Loucy (cell line): ENCODE data around the gene RBM48.

ENCODE experiments used
- H2AFZ ChIP-seq: fragments of 200-600 bp; sonication (generic); 2 replicates; pipeline ENCODE4 v1.6.0; 2016; ENCODE audit warnings: antibody characterized with exemption, mild to moderate bottlenecking, low read length, moderate library complexity
- H3F3A ChIP-seq: fragments of 200-600 bp; 2 replicates; pipeline ENCODE4 v1.6.0; 2016; ENCODE audit warnings: antibody characterized with exemption, low read depth, mild to moderate bottlenecking
- H3K27me3 ChIP-seq: fragments of 200-600 bp; sonication (generic); 2 replicates; pipeline ENCODE4 v1.6.1; 2014; ENCODE audit warnings: low read length, mild to moderate bottlenecking; ENCODE audit not compliant: insufficient read depth, poor library complexity, severe bottlenecking
- H3K36me3 ChIP-seq: fragments of 200-600 bp; sonication (generic); 2 replicates; pipeline ENCODE4 v1.6.1; 2016; ENCODE audit warnings: low read length; ENCODE audit not compliant: insufficient read depth
- H3K4me1 ChIP-seq: fragments of 200-600 bp; sonication (generic); 2 replicates; pipeline ENCODE4 v1.5.1; 2014; ENCODE audit warnings: low read length, mild to moderate bottlenecking; ENCODE audit not compliant: insufficient read depth, poor library complexity, severe bottlenecking
- H3K4me2 ChIP-seq: fragments of 200-600 bp; sonication (generic); 2 replicates; pipeline ENCODE4 v1.6.0; 2014; ENCODE audit warnings: antibody characterized with exemption, low read length, low read depth, mild to moderate bottlenecking; ENCODE audit not compliant: poor library complexity, severe bottlenecking
- H3K4me3 ChIP-seq: fragments of 200-600 bp; sonication (generic); 2 replicates; pipeline ENCODE4 v1.5.1; 2014; ENCODE audit warnings: low read length, mild to moderate bottlenecking, mixed read lengths; ENCODE audit not compliant: poor library complexity, severe bottlenecking
- H3K79me2 ChIP-seq: fragments of 200-600 bp; sonication (generic); 2 replicates; pipeline ENCODE4 v1.6.1; 2014; ENCODE audit warnings: low read length; ENCODE audit not compliant: insufficient read depth
- H3K9ac ChIP-seq: fragments of 200-600 bp; sonication (generic); 2 replicates; pipeline ENCODE4 v1.6.0; 2014; ENCODE audit warnings: mild to moderate bottlenecking, low read depth, low read length, moderate library complexity; ENCODE audit not compliant: poor library complexity, severe bottlenecking
- H3K9me2 ChIP-seq: fragments of 200-600 bp; sonication (generic); replicated peaks from 2 replicates; pipeline ENCODE4 v1.6.1; 2016; ENCODE audit warnings: low read depth, low read length, mixed read lengths
- H3K9me3 ChIP-seq: fragments of 200-600 bp; sonication (generic); 2 replicates; pipeline ENCODE4 v1.6.1; 2014; ENCODE audit warnings: mild to moderate bottlenecking, antibody characterized with exemption, low read length, low read depth; ENCODE audit not compliant: insufficient read depth
- H4K20me1 ChIP-seq: fragments of 200-600 bp; sonication (generic); 2 replicates; pipeline ENCODE4 v1.6.0; 2014; ENCODE audit warnings: antibody characterized with exemption, low read length, mild to moderate bottlenecking; ENCODE audit not compliant: insufficient read depth, poor library complexity, severe bottlenecking
- CTCF ChIP-seq: fragments of 200-600 bp; sonication (generic); conservative IDR thresholded peaks from 2 replicates; pipeline ENCODE4 v1.5.1; 2014; ENCODE audit warnings: mild to moderate bottlenecking, antibody characterized with exemption, low read length
- EZH2phosphoT487 ChIP-seq: fragments of 200-600 bp; IDR thresholded peaks from 2 replicates; pipeline ENCODE4 v1.6.1; 2018; ENCODE audit warnings: antibody characterized with exemption, mild to moderate bottlenecking, moderate library complexity, borderline replicate concordance

RBM48 gene

GRCh38 chr7:92582948-92583347, 54.4 kb downstream of the RBM48 start:
- Histone ChIP-seq H3K4me1 (peaks cover 38% of the 10 kb centered on the region), H3K9me2 (no peaks in the 10 kb centered on the region), H4K20me1 (peaks cover 66% of the 10 kb centered on the region), H3K4me2 (peak overlapping the region; percentile 32), H3K27me3 (no peaks in the 10 kb centered on the region), H3K9ac (no peak overlapping the region), H2AFZ (no peak overlapping the region), H3K9me3 (0 out of 2 replicates have a peak, but pooled peaks cover 5% of the 10 kb centered on the region), H3K36me3 (peaks cover 35% of the 10 kb centered on the region), H3K79me2 (peaks cover 95% of the 10 kb centered on the region), H3F3A (no peaks in the 10 kb centered on the region), H3K4me3 (no peak overlapping the region)
- TF ChIP-seq EZH2phosphoT487 = no peak
- TF ChIP-seq CTCF = no peak

DNA sequence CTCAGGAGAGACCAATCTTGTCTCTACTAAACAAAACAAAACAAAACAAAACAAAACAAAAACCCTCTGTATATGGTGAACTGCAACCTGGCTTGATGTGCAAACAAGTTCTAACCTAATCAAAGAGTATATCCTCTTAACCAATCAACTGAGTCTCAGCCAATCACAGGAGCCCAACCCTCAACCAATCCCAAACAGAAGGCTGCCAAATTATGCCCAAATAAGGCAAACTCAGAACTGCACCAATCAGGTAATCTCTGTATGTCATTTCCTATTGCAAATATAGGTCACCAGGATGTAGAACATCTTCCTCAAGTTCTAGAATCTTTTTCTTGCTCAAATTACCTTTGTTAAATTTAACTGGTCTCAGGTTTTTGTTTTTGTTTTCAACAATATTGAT, 56.4 kb downstream of the RBM48 start:
- H3F3A ChIP-seq = no peaks in the 10 kb centered on the region
- H3K4me3 ChIP-seq = peak overlapping the region; percentile 97
- TF ChIP-seq CTCF (no peak), EZH2phosphoT487 (no peak)
- H4K20me1 ChIP-seq = peaks cover 80% of the 10 kb centered on the region
- H3K36me3 ChIP-seq = peaks cover 15% of the 10 kb centered on the region; the same call in 1 of the 2 replicates
- 0 out of 2 replicates have a peak, but pooled peaks cover 5% of the 10 kb centered on the region for H3K9me3 ChIP-seq
- peaks cover 100% of the 10 kb centered on the region for H3K79me2 ChIP-seq
- peak overlapping the region; percentile 98 for H3K4me2 ChIP-seq
- H2AFZ ChIP-seq = no peak overlapping the region
- peaks cover 54% of the 10 kb centered on the region for H3K4me1 ChIP-seq
- H3K27me3 ChIP-seq = no peaks in the 10 kb centered on the region
- H3K9me2 ChIP-seq = no peaks in the 10 kb centered on the region
- peak overlapping the region; percentile 53 for H3K9ac ChIP-seq

GRCh38 chr7:92586403-92586802, 57.8 kb downstream of the RBM48 start:
- no peak for TF ChIP-seq CTCF
- Histone ChIP-seq H3K4me2 (peak overlapping the region; percentile 98), H3K4me3 (peak overlapping the region; percentile 97), H3K79me2 (peaks cover 87% of the 10 kb centered on the region), H4K20me1 (peaks cover 71% of the 10 kb centered on the region), H3K4me1 (peaks cover 54% of the 10 kb centered on the region), H3K9me3 (0 out of 2 replicates have a peak, but pooled peaks cover 5% of the 10 kb centered on the region), H2AFZ (no peak overlapping the region), H3K9me2 (no peaks in the 10 kb centered on the region), H3F3A (no peaks in the 10 kb centered on the region), H3K36me3 (peaks cover under 1% of the 10 kb centered on the region; the same call in 1 of the 2 replicates), H3K9ac (peak overlapping the region; percentile 53), H3K27me3 (no peaks in the 10 kb centered on the region)
